Measurements from ENCODE around the gene SOX6.

The SOX6 gene

GRCh38 chr11:15920856-15921629 lies 435.3 kb downstream of the SOX6 start:
- no peak for DNase-seq

- no peak for DNase-seq
Observed at GRCh38 chr11:15918674-15919073, 437.7 kb downstream of the SOX6 start.

GRCh38 chr11:15918212-15918611 lies 438.1 kb downstream of the SOX6 start:
- DNase-seq: no peak
